ENCODE results near the gene DBNDD1.

DBNDD1 gene

GRCh38 chr16:90050969-90051368 lies 31.7 kb upstream of the DBNDD1 start:
- H3K27ac ChIP-seq = no peak overlapping the region
- no peak for TF ChIP-seq ZFX (IDR thresholded peaks at IDR 0.05; ENCODE audit: borderline replicate concordance)
- TF ChIP-seq, protein P1, sequence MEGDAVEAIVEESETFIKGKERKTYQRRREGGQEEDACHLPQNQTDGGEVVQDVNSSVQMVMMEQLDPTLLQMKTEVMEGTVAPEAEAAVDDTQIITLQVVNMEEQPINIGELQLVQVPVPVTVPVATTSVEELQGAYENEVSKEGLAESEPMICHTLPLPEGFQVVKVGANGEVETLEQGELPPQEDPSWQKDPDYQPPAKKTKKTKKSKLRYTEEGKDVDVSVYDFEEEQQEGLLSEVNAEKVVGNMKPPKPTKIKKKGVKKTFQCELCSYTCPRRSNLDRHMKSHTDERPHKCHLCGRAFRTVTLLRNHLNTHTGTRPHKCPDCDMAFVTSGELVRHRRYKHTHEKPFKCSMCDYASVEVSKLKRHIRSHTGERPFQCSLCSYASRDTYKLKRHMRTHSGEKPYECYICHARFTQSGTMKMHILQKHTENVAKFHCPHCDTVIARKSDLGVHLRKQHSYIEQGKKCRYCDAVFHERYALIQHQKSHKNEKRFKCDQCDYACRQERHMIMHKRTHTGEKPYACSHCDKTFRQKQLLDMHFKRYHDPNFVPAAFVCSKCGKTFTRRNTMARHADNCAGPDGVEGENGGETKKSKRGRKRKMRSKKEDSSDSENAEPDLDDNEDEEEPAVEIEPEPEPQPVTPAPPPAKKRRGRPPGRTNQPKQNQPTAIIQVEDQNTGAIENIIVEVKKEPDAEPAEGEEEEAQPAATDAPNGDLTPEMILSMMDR (IDR thresholded peaks at IDR 0.05) = no peak

DNA sequence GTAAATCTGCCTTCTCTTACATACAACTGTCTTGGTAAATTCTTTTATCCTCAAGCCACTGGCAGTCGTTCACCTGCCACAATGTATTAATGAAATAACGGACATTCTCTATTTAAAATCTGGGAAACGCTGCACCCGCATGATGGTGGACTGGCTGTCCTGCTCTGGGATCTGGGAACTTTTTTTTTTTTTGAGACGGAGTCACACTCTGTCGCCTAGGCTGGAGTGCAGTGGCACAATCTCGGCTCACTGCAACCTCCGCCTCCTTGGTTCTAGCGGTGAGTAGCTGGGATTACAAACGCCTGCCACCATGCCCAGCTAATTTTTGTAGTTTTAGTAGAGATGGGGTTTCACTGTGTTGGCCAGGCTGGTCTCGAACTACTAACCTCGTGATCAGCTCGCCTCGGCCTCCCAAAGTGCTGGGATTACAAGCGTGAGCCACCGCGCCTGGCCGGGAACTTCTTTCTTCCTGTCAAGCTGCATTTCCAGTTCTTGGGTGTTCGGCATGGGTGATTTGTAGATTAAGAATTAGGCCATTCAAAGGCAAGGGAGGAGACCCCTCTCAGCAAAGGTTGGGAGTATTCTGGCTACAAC lies 29.6 kb upstream of the DBNDD1 start:
- H3K27ac ChIP-seq = no peak overlapping the region
- TF ChIP-seq ZFX (IDR thresholded peaks at IDR 0.05; ENCODE audit: borderline replicate concordance) = no peak
- TF ChIP-seq, protein P1 (IDR thresholded peaks at IDR 0.05) = no peak

GRCh38 chr16:90048347-90048722 lies 29.1 kb upstream of the DBNDD1 start:
- TF ChIP-seq, protein P1 (IDR thresholded peaks at IDR 0.05) = no peak
- TF ChIP-seq ZFX (IDR thresholded peaks at IDR 0.05; ENCODE audit: borderline replicate concordance) = no peak

GRCh38 chr16:90047714-90048346 lies 28.6 kb upstream of the DBNDD1 start:
- H3K27ac ChIP-seq = peak overlapping the region; percentile 69
- TF ChIP-seq, protein P1 (IDR thresholded peaks at IDR 0.05) = no peak
- no peak for TF ChIP-seq ZFX (IDR thresholded peaks at IDR 0.05; ENCODE audit: borderline replicate concordance)

More at GRCh38 chr16:90048347-90048722, 29.1 kb upstream of the DBNDD1 start:
- H3K27ac ChIP-seq = no peak overlapping the region

DNA sequence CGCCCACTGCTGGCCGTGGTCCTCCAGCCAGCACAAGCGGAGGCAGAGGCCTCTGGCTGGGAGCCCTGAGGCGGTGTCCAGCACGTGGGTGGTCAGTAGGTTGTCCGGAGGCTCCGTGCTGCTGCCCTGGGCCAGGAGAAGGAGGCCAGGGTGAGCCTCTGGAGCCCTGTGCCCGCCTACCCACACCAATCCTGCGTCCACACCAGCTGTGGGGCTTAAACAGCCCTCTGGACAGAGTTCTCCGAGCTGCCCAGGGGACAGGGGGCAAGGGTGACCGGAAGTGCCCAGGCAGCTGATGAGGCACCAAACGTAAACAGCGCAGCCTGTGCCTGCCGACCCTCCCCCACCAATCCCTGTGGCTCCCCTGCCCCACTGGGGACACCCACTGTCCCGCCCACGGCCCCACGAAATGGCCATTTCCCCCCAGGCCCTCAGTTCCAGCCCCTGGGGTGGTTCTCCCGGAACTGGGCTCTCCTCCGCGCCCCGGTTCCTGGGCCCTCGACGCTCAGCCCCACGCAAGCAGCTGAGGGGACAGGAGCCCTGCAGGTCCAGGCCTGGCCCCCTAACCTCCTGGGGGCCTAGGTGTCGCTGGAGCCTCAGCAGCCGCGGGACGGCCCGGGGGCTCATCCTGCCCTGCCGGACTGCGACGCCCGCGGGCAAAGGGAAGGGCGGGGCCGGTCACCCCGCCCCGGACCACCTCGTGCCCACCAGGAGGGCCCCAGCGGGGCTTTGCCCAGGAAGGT lies 27.9 kb upstream of the DBNDD1 start:
- H3K27ac ChIP-seq = peak overlapping the region; percentile 69
- TF ChIP-seq, protein P1 (IDR thresholded peaks at IDR 0.05) = no peak
- no peak for TF ChIP-seq ZFX (IDR thresholded peaks at IDR 0.05; ENCODE audit: borderline replicate concordance)

DNA sequence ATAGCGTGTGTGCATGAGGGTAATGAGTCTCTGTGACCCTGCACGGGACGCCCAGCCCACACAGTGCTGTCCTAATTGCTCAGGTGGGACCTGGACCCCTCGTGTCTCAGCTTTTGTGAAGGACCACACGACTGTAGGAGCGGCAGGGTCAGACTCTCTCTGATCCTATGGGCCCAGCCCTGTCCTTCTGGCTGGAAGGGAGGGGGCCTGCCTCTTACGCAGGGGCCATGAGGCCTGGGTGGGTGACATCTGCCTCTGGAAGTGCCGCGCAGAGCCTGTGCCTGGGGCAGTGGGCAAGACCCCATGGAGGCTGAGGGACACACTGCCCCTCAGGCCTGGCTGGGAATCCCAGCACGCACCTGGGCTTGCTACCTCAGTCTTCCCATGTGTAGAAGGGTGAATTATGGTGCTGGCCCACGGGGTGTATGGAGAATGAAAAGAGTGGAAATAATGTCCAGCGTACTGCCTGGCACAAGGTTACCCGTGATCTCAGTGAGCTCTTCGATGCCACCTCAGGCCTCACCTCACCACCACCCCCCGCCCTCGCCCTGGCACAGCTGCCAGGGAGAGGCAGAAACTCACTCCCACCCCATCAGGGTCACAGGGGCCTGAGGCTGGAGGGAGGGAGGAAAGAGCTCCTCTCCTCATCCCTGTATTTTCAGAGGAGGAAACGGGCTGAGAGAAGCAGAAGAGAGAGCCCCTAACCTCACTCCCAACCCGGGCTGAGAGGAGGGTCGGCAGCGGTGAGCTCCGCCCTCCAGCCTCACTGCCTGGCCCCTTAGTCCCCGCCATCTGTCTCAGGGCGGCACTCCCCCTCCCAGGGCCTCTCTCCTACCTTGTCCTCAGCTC lies 27.1 kb upstream of the DBNDD1 start:
- TF ChIP-seq, protein P1 (IDR thresholded peaks at IDR 0.05) = no peak
- TF ChIP-seq ZFX (IDR thresholded peaks at IDR 0.05; ENCODE audit: borderline replicate concordance) = no peak
- H3K27ac ChIP-seq = peak overlapping the region; percentile 69

Data from 22Rv1 (cell line).